OCI-LY3 (cell line): ENCODE results near the gene CAMK2A.

ENCODE experiments used
- CTCF ChIP-seq: fragments of 200-600, 300-600 bp; sonication (generic); IDR thresholded peaks from 2 replicates; pipeline ENCODE4 v1.5.1; 2014; ENCODE audit warnings: antibody characterized with exemption, low read length, low read depth
- EZH2phosphoT487 ChIP-seq: fragments of 200-600 bp; shearing (Covaris generic); IDR thresholded peaks from 2 replicates; pipeline ENCODE4 v1.6.1; 2018; ENCODE audit warnings: antibody characterized with exemption, mixed run types, low read depth

GRCh38 chr5:150295741-150296486, 6.3 kb upstream of the CAMK2A start:
- TF ChIP-seq CTCF (no peak), EZH2phosphoT487 (no peak)
